Activated naive CD4-positive, alpha-beta T cell treated with Interleukin-2 at 50 U/mL for 16 hours (primary cell): ENCODE data around the gene C3orf62.
"Not testable (repeated sequence)": the region's sequence is repeated elsewhere in the genome, so short reads cannot be mapped to it uniquely, and the experiment has no call there.

Experiments
- DNase-seq: peaks from one replicate; pipeline ENCODE4 v3.0.0-alpha.2; 2020

C3orf62 gene

GRCh38 chr3:49266410-49267095 lies 10.5 kb downstream of the C3orf62 start:
- no peak for DNase-seq

GRCh38 chr3:49265661-49266386 lies 11.2 kb downstream of the C3orf62 start:
- no peak for DNase-seq

GRCh38 chr3:49263159-49263889 lies 13.7 kb downstream of the C3orf62 start:
- DNase-seq, result no peak

- DNase-seq, result no peak
These were observed 16.2 kb downstream of the C3orf62 start for GRCh38 chr3:49260806-49261324.

DNA sequence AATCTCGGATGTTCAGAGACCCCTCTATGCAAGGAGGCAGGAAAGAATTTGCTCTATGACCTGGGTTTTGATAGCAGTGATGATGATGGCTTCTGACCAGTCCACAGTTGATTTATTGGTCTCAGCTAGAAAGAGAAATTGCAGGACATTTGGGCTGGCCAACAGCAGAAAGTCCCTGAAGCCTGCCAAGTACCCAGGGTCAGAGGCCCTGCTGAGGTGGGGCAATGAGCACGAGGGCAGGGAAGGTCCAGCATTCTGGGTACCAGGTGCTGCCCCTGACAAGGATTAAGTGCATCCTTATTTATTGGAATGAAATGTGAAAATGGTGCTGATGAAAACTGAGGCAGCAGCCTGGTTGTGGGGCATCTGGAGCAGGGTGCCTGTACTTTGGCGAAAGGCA lies 19.8 kb downstream of the C3orf62 start:
- DNase-seq, result no peak

DNA sequence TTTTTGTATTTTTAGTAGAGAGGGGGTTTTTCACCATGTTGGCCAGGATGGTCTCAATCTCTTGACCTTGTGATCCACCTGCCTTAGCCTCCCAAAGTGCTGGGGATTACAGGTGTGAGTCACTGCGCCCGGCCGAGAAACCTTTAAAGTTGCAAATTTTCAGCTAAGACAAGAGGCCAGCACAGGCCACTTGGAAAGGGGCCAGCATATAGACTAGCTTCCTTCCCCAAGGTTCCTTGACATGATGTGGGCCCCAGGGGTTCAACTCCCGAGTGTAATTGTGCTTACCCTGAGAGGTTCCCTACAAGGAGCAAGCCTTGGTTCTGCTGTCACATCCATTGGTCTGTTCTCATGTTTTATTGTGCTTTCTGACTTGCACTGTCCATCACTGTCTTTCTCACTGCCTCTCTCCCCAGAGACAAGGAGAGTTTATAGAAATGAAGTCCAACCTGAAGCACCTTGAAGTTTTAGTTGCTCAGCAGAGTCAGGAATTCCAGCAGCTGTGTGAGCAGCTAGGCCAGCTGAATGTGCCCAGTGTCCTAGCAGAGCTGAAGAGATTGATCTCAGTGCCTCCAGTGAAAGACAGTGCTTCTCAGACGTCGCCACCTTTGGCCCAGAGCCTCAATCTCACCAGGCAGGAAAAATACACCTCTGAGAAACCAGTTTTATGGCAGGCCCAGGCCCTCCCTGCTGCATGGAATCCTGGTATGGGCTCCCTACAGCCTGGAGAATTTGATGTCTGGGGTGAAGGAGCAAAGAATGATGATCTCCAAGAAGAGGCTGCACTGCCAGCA lies 21.1 kb downstream of the C3orf62 start:
- DNase-seq, result no peak

DNA sequence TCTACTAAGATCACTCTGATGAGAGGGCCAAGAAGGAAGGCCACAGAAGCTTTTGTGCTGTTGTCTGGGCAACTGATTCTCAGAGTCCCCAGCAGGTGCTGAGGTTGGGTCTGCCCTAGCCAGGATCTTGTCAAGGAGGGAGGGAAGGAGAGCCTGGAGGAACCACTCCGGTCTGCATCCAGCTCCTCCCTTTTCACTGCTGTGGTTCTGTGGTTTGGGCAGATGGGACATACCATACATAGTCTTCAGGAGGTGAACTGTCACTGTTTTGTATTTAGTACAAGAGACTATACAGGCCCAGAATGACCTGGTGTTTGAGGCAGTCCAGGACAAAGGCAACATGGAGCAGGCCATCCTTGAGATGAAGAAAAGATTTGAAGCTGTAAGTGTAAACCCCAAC lies 21.9 kb downstream of the C3orf62 start:
- no peak for DNase-seq

- no peak for DNase-seq
These were observed 23.5 kb downstream of the C3orf62 start for GRCh38 chr3:49253512-49253911.

DNA sequence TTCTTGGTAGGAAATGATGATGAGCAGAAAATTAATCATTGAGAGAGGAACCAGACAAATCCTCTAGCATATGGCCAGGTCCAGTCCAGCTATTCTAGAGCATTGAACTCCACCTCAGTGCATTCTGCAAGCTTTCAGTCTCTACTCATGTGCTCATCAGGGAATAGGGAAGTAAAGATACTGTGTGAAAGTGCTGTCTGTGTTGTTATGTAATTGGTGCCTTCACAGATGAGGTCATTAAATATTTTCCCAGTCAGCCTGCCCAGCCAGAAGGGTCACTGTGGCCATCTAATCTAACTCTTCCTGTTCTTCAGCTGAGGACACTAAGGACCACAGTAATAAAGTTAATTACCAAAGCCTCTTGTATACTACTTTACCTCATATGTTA lies 28.2 kb downstream of the C3orf62 start:
- DNase-seq, result no peak

DNA sequence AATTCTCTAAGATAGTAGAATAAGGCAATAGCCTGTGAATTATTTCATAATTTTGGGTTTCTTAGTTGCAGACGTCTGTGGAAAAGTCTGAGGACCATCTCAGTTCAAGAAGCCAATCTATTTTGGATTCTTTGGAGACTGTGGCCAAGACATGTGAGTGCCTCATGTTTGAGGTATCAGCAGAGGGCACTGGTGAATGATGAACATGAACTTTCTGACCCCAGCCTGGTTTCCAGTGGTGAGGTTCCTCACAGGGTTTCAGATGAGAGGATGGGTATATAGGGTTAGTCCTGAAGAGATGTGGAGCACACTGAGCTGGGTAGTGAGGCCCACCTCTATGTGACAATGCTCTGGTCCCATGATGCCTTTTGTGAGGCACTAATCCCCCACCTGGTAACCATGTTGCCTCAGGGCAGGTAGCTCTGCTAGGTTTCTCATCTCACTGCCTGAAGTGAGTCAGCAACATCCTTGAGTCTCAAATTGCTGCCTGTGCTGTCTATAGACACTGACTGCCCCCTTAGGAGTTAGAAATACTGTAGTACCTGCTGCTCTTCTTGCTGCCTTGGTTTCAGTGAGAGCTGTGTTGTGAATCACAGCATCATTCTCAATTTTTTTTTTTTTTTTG lies 32.3 kb downstream of the C3orf62 start:
- no peak for DNase-seq

- not testable (repeated sequence) for DNase-seq
These were observed 36.9 kb downstream of the C3orf62 start for GRCh38 chr3:49240091-49240490.

- no peak for DNase-seq
These were observed 38.5 kb downstream of the C3orf62 start for GRCh38 chr3:49238274-49239127.

DNA sequence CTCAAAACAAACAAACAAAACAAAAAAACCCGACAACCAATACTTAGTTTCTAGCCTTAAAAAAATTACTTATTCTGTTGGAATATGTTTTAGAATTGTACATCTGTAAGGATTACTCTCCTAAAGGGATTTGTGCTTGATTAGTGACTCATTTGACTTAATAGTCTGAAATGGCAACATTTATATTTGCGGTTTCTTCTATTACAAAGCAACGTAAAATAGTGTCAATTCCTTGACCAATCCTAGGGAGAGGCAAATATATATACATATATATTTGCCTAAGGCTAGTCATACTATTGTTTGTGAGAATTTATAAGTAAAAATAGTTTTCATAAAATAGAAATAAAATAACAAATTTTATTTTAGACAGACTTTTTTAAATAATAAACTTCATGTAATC lies 39.7 kb downstream of the C3orf62 start:
- no peak for DNase-seq

DNA sequence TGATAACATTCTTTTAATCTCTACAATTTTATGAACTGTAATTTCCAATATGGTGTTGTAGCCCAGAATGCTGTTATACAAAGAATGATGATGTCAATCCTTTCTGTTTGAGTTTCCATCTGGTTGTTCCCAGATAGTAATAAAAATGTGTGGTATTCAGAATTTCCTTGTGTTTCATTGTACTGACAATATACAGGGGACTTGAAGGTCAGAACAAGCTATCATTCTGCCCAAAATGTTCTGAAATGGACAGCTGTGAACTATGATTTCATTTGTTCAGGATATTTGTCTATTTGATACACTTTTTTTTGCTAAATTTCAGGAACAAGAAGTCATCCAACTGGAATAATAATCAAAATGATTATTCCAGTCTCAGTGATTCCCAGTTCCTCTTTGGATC lies 40.8 kb downstream of the C3orf62 start:
- no peak for DNase-seq

DNA sequence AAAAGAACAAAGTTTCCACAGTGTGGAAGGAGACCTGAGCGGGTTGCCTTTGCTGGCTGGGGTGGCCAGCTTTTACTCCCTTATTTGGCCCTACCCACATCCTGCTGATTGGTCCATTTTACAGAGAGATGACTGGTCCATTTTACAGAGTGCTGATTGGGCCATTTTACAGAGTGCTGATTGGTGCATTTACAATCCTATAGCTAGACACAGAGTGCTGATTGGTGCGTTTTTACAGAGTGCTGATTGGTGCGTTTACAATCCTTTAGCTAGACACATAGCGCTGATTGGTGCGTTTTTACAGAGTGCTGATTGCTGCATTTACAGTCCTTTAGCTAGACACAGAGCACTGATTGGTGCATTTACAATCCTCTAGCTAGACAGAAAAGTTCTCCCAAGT lies 48.2 kb downstream of the C3orf62 start:
- not testable (repeated sequence) for DNase-seq

DNA sequence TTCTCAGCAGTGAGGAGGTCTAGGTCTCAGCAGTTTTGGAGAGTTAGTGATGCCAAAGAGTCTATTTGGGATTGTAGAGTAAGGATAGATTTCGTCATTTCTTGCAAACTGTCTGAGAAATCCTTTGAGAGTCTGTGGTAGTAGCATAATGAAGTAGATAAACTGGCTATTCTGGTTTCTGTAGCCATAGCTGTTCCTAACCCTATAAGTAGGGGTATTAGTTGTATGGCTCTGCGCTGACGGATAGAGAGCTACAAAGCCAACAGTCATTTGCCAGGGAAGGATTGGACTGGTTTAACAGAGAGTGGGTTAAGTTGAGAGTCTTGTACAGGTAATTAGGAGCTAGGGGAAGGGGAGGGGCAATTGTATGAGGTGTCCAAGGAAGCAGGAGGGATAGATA lies 55.0 kb downstream of the C3orf62 start:
- DNase-seq, result no peak

DNA sequence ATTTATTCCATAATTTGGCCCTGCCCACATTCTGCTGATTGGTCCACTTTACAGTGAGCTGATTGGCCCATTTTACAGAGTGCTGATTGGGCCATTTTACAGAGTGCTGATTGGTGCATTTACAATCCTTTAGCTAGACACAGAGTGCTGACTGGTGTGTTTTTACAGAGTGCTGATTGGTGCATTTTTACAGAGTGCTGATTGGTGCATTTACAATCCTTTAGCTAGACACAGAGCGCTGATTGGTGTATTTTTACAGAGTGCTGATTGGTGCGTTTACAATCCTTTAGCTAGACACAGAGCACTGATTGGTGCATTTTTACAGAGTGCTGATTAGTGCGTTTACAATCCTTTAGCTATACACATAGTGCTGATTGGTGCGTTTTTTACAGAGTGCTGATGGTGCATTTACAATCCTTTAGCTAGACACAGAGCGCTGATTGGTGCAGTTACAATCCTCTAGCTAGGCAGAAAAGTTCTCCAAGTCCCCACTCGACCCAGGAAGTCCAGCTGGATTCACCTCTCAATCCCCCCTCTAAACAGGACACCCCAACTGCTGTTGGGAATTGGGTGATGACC lies 56.0 kb downstream of the C3orf62 start:
- DNase-seq, result not testable (repeated sequence)

DNA sequence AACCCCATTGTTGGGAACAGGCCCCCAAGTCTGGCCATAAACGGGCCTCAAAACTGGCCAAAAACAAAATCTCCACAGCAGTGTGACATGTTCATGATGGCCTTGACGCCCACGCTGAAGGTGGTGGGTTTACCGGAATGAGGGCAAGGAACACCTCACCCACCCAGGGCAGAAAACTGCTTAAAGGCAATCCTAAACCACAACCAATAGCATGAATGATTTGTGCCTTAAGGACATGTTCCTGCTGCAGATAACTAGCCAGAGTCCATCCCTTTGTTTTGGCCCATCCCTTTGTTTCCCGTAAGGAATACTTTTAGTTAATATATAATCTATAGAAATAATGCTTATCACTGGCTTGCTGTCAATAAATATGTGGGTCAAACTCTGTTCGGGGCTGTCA lies 57.9 kb downstream of the C3orf62 start:
- DNase-seq, result no peak
